Ramos (cell line): ENCODE data around the gene TUBA1B.
"Not testable (repeated sequence)": the region's sequence is repeated elsewhere in the genome, so short reads cannot be mapped to it uniquely, and the experiment has no call there.

Source experiments
- in situ Hi-C: fragments of 300-500 bp; cut with MboI; formaldehyde crosslinking; loops from one replicate; pipeline ENCODE4 v1.14.3; 2022; ENCODE audit warnings: low sequenced_read_pairs; ENCODE audit not compliant: unreplicated experiment

TUBA1B gene

DNA sequence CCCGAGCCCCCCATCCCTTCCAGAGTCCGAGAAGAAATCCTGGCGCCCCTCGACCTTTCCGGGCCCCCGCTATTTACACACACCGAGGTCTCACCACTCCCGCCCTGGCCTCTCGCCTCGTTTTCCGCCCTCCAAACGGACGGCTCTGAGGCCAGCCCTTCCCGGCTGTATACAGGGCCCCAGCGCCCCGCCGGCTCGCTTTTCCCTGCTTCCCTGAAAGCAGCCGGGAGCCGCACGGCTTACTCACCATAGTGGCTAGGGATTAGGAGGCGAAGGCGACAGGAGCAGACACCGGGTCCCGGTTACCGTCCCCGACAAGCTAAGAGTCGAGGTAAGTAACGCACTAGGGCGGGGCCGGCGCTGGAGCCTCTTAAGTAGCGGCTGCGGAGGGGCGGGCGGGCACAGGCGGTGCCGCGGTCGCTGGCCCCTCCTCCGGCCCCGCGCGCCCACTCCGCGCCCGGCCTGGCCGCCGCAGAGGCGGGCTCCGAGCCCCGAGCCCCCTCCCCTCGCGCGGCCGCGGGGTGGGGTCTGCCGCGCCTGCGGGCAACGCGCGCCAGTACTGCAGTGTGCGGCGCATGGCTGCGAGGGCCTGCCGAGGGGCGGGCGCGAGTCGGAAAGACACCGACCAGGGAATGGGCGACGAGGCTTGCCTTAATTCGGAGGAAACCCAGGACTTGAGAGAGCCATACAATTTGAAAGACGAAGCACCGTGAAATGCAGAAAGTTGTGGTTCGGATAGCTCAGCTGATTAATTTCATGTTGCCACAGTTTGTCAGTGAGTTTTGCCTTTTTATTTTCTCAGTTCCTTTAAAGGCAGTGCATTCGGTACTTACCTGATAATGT, at the start of gene TUBA1B:
Gene TUBA1B, minus strand, starts transcription at position 345 of the 843 bp plus-strand sequence. Its CDS starts 95 bp downstream, at position 250.
- in situ Hi-C loops = no loop called here

DNA sequence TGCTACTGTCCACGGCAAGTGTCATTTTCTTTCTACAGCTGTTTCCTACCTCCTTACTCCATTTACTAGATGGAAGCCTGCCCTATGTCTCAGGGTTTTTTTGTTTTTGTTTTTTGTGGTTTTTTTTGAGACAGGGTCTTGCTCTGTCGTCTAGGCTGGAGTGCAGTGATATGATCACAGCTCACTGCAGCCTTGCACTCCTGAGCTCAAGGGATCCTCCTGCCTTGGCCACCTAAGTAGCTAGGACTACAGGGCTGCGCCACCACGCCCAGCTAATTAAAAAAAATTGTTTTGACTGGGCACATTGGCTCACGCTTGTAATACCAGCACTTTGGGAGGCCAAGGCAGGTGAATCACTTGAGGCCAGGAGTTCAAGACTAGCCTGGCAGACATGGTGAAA, 43.0 kb upstream of the TUBA1B start:
- in situ Hi-C loops = no loop called here

DNA sequence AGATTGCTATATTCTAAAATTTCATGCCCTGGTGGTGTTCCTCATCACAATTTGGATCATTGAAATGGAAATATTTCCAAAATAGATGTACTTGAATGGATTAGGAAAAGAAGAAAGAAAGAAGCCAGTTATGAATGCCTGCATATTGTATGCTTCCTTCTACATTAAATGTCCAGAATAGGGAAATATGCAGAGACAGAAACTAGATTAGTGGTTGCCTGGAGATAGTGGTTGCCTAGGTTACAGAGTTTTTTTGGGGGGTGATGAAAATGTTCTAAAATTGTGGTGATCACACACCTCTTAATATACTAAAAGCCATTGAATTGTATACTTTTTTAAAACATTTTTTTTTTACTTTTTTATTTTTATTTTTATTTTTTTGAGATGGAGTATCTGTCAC, 39.7 kb upstream of the TUBA1B start:
- in situ Hi-C loops = no loop called here

DNA sequence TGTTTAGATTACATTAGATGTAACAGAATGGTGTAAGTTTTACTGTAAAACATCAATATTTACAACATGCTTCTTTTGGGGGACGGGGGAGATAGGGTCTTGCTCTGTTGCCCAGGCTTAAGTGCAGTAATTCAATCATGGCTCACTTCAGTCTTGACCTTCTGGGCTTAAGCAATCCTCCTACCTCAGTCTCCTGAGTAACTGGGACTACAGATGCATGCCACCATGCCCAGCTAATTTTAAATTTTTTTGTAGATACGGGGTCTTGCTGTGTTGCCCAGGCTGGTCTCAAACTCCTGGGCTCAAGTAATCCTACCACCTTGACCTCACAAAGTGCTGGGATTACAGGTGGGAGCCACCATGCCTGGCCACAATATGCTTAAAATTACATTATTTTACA, 33.9 kb upstream of the TUBA1B start:
- in situ Hi-C loops = no loop called here

DNA sequence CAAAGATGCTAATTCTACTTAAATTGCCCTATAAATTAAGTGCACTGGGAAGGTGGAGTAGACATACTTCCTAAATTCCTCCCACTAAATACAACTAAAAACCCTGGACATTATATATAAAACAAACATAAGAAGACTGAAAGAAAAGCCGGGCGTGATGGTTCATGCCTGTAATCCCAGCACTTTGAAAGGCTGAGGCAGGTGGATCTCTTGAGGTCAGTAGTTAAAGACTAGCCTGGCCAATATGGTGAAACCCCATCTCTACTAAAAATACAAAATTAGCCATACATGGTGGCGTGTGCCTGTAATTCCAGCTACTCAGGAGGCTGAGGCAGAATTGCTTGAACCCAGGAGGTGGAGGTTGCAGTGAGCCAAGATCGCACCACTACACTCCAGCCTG, 30.7 kb upstream of the TUBA1B start:
- in situ Hi-C loops = not testable (repeated sequence)

DNA sequence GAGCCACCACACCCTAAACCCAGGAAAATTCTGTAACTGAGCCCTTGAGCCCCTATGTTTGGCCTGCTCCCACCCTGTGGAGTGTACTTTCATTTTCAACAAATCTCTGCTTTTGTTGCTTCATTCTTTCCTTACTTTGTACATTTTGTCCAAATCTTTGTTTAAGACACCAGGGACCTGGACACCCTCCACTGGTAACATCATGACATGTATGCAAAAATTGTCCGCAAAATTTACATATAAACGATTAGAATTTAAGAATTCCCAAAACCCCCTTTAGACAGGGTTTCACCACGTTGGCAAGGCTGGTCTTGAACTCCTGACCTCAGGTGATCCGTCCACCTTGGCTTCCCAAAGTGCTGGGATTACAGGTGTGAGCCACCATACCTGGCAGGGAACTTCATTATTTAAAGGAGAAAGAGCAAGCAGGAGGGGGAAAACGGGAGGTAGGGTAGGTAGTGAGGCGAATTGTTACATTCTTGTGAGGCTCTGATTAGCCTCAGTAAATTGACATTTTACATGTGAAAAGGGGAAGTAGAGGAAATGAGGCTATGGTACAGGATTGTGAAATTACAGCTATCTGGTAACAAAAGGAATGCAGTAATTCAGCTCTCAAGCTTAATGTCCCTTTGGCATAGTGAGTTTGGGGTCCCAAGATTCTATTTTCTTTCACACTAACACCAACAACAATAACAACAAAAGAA, 30.0 kb upstream of the TUBA1B start:
- in situ Hi-C loops = no loop called here

DNA sequence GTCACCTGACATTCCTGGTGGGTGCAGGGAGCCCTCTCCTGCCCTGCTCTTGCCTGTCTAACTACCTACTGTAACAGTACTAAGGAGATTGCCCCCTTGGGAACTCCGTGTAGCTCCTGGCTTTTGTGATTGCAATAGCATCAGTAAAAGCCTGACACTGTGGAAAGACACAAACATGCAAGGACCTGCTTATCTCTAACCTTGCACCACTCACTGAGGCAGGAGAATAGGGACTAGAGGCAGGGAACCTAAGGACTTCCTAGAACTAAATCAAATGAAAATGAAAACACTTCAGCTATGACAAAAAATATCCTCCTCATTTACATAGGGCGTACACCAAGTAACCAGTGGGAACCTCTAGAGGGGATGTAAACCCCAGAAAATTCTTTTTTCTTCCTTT, 29.2 kb upstream of the TUBA1B start:
- in situ Hi-C loops = no loop called here

DNA sequence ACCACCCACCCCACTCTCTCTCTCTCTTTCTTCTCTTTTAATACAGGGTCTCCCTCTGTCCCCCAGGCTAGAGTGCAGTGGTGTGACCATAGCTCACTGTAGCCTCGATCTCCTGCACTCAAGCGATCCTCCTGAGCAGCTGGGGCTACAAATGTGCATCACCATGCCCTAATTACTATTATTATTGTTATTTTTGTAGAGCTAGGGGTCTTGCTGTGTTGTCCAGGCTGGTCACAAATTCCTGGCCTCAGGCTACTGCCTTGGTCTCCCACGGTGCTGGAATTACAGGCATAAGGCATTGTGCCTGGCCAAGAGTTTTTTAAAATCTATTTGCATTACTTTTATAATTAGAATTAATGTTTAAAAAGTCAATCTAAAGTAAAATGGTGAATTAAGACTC, 23.0 kb upstream of the TUBA1B start:
- in situ Hi-C loops = no loop called here

DNA sequence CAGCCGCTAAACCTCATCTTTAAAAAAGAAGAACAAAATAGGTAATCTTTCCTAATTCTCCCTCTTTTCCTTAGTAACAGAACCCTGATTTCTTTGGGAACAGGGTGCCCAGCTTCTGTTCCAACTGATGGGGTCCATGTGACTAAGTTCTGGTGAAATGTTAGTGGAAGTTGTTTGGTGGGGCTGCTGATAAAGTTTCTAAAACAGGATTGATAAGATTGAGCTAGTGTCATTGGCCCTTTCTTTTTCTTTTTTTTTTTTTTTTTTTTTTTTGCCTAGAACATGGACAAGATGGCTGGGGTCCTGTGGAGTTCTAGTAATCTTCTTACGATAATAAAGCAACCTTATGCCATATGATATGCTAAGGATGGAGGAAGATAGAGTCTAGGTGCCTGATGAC, 16.2 kb upstream of the TUBA1B start:
- in situ Hi-C loops = no loop called here

DNA sequence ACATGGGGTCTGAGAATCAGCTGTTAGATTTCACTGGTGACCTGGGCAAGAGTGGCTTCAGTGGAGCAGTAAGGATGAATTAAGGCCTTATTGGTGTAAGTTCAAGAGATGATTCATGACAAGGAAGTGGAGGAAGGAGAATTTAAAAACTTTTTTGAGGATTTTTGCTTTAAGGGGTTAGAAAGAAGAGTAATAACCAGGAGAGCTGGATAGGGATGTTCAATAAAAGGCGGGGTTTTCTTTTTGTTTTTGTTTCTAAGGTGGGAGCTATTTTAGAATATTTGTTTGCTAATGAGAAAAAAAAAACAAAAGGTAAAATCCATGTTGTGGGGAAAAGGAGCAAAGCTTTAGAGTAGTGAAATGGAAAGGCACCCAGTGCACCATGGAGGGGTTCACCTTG, 15.2 kb upstream of the TUBA1B start:
- in situ Hi-C loops = no loop called here

DNA sequence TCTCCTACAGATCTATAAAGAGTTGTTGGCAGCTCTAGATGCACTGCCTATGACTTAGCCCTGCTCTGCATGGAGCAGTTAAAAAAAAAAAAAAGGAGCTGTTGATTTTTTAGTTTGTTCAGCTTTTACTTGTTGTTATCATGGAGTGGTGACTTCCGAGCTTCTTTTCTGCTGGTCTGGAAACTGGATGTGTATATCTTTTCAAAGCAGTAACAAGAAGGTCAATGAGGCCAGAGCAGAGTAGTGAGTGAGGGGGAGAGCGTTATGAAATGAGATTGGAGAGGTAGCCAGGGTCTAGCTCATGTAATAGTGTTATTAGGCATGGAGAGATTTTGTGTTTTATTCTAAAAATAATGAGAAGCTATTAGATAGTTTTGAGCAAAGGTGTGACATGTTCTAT, 13.2 kb upstream of the TUBA1B start:
- in situ Hi-C loops = no loop called here

DNA sequence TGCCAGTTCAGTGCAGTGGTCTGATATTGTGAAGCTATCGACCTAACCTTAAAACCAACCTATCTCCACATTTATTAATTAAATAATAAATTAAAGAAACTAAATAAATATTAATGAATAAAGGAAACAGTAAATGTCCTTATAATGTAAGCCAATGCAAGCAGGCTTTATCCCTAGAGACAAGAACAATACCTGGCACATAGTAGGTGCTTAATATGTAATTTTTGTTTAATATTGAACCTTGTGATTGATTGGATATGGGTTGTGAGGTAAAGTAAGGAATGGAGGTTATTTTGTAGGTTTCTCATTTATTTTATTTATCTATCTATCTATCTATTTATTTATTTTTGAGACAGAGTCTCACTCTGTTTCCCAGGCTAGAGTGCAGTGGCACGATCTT, 7.8 kb upstream of the TUBA1B start:
- in situ Hi-C loops = no loop called here

DNA sequence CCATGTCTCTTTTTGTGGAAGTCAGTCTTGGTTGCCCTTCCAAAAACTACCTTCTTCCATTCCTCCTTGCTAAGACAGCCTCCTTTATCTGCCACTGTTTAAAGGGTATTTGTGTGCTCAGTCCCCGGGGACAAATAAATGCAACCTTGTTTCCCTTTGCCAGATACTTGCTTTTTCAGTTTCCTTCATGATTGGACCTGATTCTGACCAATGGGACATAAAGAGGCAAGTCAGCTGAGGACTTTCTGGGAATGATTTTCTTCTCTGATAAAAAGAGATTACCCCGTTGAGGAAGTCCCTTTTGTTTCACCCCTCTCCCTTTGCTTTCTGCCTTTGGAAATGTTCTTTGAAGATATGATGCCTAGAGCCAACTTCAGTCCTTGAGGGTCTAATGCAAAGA, 7.4 kb upstream of the TUBA1B start:
- in situ Hi-C loops = no loop called here

DNA sequence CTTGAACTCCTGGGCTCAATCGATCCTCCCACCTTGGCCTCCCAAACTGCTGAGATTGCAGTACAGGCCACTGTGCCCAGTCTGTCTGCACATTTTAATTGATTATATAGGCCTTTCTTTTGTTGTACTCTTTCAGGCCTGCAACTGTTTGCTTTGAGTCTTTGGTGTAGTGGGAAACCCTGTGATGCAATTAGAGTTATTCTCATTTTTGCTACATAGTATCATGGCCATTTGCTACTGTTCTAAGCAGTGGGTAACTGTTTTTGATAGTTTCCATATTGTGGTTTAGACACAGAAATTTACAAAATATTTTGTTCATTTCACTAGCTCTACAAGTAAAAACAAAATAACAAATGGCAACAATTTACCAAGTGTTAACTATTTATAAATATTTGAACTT, 6.3 kb upstream of the TUBA1B start:
- in situ Hi-C loops = no loop called here

DNA sequence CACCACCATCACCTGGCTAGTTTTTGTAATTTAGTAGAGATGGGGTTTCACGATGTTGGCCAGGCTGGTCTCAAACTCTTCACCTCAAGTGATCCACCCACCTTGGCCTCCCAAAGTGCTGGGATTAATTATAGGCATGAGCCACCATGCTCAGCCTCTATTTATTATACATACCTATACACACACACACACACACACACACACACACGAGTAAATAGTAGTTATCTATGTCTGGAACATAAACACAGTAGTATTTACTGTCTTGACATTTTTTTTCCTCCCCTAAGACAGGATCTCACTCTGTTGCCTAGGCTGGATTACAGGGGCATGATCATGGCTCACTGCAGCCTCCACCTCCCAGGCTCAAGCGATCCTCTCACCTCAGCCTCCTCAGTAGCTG, 5.8 kb upstream of the TUBA1B start:
- in situ Hi-C loops = not testable (repeated sequence)

DNA sequence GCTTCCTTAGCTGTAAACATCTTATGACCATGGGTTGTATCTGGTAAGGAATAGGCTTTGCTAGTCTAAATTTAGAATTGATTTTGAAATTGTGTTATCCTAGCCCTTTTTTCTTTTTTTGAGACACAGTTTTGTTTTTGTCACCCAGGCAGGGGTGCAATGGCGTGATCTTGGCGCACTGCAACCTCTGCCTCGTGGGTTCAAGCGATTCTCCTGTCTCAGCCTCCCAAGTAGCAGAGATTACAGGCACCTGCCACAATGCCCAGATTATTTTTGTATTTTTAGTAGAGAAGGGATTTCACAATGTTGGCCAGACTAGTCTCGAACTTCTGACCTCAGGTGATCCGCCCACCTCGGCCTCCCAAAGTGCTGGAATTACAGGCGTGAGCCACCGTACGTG, 2.4 kb upstream of the TUBA1B start:
- in situ Hi-C loops = no loop called here

DNA sequence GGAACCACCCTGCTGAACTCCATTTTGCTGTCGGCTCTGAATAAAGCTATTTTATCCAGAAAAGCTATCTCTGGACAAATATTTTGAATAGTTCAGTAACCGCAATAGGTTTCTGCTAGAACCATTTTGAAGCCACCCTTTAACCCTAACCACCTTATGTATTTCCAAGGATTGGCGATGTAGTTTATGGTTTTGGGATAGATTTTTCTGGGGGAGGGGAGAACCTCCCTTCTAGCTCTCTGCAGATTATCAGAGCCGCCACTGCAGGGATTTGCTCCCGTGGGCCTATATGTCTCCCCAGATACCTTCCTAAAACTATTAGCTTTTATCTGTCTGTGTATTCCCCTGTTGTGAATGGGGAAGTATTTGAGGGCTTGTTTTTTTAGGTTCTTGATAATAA, 1.8 kb upstream of the TUBA1B start:
- in situ Hi-C loops = no loop called here

DNA sequence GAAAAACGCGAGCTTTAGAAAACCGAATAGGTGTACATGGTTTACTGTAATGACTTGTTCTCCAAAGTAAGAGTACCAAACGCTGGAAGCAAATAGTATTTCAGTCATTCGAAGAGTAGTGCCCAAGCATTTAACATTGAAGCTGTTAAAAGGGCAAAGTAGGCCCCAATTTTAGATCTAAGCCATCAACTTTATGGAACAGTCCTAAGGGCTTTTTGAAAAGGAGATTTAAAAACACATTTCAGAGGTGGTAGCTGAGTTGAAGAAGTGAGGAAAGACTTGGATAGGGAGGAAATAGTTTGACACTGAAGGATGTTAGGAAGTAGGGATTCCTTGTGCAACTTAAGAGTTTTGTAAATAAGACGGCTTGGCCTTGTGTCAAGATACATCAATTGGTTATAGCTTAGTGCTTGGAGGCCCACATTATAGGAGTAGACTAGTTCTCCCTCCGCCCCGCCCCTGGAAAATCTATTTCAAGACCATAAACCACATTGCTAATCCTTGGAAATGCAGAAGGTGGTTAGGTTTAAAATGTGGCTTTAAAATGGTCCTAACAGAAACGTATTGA, 783 bp upstream of the TUBA1B start:
- in situ Hi-C loops = no loop called here

DNA sequence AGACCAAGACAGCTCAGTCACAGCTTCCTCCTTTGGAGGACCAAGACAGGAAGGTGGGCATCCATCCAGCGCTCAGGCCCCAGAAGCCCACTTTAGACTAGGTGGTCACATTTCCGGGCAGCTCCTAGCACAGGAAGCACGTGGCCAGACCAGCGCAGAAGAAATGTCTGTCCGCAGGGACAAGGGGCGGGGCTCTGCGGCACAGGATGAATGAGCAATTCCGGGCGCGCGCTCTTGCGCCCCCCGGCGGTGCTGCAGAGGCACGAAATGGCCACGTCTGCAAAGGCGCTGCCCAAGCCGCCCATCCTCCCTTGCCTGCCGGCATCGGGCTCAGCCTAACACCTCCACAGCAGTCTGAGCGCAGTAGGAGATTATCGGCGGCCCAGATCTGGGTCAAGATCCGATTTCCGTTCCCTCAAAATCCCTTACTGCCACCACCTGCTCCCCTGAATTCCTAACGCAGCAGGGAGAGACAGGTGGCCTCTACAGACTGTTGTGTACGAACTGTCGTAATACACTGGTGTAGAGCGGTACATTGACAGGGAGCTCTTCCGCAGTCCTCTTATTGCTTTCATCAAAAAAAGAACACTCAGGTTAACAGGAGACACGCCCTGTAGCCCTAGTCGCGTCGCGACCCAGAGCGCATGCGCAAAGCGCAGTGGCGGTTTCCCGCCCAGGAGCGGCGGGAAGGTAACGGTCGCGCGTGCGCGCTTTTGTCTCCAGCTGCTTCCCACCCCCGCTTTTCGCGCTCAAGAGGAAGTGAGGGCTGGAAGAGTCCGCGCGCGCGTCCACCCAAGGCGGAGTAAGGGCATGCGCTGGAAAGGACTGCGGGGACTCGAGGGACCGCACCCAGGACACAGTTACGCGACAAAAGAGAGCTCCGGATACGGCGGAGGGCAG, 794 bp downstream of the TUBA1B start:
- in situ Hi-C loops = no loop called here

DNA sequence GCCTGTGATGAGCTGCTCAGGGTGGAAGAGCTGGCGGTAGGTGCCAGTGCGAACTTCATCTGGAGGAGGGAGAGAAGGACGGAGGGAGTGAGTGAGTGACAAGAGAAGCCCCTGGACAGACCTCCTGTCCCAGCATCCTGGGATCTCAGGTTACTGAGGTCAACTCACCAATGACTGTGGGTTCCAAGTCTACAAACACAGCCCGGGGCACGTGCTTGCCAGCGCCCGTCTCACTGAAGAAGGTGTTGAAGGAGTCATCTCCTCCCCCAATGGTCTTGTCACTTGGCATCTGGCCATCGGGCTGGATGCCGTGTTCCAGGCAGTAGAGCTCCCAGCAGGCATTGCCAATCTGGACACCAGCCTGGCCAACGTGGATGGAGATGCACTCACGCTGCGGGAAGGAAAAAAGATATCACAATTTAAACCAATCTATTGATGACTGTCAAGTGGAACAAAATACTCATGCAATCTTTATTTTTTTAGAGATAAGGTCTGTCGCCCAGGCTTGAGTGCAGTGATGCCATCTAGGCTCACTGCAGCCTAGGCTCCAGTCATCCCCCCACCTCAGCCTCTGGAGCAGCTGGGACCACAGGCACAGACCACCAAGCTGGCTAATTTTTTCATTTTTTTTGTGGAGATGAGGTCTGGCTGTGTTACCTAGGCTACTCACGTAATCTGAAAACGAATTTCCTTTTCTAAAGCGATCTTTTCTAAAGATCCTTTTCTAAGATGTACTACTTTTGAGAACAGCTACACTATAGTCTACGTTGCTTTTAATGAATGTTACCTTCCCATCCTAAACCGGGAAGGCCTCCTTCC, 1.7 kb downstream of the TUBA1B start:
- in situ Hi-C loops = no loop called here
